ENCODE measurements around the gene CD151.

CD151 gene

GRCh38 chr11:815675-816432 lies 16.9 kb upstream of the CD151 start:
- no peak for DNase-seq (ENCODE audit: low read depth in 2 of 2)

DNA sequence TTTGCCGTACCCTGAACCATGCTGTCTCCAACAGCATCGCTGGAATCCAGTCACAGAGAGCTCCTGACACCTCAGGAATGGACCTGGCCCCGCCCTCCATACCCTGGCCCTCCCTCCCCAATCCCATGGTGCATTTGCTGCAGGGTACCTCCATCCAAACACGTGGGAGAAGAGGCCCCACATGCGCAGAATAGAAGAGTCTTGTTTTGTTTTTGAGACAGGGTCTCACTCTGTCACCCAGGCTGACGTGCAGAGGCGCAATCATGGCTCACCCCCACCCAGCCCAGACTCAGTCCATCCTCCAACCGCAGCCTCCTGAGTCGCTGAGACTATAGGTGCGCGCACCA lies 16.3 kb upstream of the CD151 start:
- no peak for DNase-seq (ENCODE audit: low read depth in 2 of 2)

GRCh38 chr11:818396-819128 lies 14.2 kb upstream of the CD151 start, which contains the start of gene PNPLA2:
TSS of gene PNPLA2 (plus strand) at chr11:818914. CDS start at chr11:819719, 805 bp downstream.
- DNase-seq (ENCODE audit: low read depth in 2 of 2): no peak

GRCh38 chr11:819129-819931 lies 13.4 kb upstream of the CD151 start:
- DNase-seq (ENCODE audit: low read depth in 2 of 2): peak; percentile 82 to 90

- DNase-seq (ENCODE audit: low read depth in 2 of 2): peak; percentile 85 to 92
Observed at GRCh38 chr11:819943-820649, 12.7 kb upstream of the CD151 start.

GRCh38 chr11:820655-821511 lies 11.9 kb upstream of the CD151 start:
- DNase-seq (ENCODE audit: low read depth in 2 of 2): no peak

DNA sequence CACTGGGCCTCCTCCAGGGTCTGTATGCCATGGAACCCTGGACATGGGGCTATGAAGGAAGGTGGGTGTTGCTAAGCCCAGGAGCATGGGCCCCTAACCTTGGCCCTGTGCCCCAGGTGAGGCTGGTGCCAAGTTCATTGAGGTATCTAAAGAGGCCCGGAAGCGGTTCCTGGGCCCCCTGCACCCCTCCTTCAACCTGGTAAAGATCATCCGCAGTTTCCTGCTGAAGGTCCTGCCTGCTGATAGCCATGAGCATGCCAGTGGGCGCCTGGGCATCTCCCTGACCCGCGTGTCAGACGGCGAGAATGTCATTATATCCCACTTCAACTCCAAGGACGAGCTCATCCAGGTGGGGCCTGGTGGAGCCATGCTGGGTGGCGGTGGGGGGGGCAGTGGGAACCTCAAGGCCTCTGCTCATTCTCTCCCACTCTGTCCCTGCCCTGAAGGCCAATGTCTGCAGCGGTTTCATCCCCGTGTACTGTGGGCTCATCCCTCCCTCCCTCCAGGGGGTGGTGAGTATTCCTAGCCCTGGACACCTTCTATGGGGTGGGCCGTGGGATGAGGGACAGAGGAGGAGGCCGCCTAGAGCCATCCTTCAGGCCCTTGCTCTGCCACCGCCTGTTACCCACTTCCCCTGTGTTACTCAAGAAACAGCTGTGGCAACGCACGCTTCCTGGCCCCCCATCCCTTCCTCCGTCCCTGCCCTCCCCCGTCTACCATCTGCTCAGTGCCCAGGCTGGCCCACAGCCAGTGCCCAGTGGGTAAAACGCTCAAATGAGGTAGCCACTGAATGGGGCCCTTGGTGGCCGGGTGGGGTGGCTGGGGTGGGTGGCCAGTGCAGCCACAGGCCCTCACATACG lies 11.0 kb upstream of the CD151 start:
- DNase-seq (ENCODE audit: low read depth in 2 of 2): no peak

DNA sequence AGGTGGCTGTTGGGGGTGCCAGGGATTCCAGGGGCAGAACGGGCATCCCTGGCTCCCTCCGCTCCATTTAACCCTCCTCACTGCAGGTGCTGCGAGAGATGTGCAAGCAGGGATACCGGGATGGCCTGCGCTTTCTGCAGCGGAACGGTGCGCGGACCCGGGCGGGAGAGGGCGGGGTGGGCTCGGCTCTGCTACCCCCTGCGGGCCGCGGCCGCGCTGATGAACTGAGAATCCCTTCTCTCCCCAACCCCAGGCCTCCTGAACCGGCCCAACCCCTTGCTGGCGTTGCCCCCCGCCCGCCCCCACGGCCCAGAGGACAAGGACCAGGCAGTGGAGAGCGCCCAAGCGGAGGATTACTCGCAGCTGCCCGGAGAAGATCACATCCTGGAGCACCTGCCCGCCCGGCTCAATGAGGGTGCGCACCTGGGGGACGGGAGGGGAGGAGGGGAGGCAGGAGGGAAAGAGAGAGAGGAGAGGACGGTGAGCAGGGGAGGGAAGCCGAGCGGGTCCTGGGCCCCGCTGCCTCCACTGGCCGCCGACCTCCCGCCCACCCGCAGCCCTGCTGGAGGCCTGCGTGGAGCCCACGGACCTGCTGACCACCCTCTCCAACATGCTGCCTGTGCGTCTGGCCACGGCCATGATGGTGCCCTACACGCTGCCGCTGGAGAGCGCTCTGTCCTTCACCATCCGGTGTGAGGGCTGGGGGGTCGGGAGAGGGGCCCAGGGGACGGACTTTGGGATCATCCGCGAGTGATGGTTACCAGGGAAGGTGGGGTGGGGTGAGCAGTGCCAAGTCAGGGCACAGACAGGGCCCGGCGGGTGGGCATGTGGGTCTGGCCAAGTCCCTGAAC lies 9.1 kb upstream of the CD151 start:
- DNase-seq (ENCODE audit: low read depth in 2 of 2): no peak

DNA sequence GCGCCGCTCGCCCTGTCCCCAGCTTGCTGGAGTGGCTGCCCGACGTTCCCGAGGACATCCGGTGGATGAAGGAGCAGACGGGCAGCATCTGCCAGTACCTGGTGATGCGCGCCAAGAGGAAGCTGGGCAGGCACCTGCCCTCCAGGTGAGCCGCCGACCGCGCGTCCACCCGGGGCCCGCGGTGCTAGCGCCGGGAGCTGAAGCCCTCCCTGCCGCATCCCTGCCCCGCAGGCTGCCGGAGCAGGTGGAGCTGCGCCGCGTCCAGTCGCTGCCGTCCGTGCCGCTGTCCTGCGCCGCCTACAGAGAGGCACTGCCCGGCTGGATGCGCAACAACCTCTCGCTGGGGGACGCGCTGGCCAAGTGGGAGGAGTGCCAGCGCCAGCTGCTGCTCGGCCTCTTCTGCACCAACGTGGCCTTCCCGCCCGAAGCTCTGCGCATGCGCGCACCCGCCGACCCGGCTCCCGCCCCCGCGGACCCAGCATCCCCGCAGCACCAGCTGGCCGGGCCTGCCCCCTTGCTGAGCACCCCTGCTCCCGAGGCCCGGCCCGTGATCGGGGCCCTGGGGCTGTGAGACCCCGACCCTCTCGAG lies 8.4 kb upstream of the CD151 start:
- no peak for DNase-seq (ENCODE audit: low read depth in 2 of 2)

DNA sequence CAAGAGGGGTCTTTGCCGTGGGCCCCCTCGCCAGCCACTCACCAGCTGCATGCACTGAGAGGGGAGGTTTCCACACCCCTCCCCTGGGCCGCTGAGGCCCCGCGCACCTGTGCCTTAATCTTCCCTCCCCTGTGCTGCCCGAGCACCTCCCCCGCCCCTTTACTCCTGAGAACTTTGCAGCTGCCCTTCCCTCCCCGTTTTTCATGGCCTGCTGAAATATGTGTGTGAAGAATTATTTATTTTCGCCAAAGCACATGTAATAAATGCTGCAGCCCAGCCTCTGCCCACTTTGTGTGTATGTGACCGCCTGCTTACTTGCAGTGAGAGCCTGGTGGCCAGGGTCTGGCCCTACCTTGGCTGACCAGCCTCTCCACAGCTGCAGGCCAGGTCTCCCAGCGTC lies 7.8 kb upstream of the CD151 start:
- no peak for DNase-seq (ENCODE audit: low read depth in 2 of 2)

DNA sequence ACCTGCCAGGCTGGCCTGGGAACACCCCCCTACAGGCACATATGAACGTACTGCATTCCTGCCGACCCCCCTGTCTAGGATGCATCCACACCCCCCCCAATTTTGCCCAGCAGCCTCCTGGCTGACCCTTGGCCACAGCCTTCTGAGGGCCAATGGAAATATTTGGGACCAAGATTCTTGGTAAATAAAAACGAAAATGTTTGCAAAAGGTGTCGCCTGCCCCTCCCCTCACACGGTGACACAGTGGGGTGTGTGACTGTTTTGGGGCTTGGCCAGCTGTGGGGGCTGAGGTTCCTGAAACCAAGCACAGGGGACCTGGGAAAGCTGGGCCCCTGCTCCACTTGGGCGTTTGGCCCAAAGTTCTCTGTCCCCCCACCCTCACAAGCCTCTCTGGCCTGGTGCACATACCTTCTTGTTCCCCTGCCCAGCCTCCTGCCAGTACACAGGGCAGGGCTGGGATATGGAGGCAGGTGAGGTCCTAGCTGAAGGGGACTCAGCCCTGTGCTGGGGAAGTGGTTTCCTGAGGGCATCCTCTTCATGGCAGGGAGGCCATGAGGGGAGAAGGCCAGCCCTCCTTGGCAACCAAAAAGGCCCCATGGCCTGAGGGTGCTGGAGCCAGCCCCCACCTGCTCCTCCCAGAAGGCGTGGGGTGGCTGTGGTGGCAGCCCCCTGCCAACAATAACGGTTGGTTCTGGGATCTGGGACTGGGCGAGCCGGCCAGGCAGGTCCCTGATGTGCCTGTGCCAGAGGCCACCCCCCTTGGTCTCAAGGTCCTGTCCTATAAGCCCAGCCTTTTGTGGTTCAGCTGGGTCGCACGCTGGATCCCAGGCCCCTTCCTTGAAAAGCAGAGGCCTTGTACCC lies 7.2 kb upstream of the CD151 start:
- DNase-seq (ENCODE audit: low read depth in 2 of 2): no peak

DNA sequence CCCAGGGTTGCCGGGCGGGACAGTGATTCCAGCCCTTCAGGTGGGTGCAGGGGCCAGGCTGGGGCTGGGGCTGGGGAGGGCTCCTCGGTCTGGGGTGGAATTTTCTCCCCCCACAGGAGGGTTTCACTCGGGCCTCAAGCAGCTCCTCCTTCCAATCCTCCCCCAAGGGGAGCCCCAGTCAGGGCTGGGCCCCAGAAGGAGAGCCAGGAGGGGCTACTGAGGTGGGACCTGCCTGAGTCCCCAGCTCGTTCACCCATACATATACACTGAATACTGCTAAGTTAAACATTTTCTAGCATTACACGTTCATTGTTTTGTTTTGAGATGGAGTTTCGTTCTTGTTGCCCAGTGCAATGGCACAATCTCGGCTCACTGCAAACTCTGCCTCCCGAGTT lies 6.5 kb upstream of the CD151 start:
- DNase-seq (ENCODE audit: low read depth in 2 of 2): no peak

- no peak for DNase-seq (ENCODE audit: low read depth in 2 of 2)
Observed at GRCh38 chr11:826836-827145, 6.0 kb upstream of the CD151 start.

DNA sequence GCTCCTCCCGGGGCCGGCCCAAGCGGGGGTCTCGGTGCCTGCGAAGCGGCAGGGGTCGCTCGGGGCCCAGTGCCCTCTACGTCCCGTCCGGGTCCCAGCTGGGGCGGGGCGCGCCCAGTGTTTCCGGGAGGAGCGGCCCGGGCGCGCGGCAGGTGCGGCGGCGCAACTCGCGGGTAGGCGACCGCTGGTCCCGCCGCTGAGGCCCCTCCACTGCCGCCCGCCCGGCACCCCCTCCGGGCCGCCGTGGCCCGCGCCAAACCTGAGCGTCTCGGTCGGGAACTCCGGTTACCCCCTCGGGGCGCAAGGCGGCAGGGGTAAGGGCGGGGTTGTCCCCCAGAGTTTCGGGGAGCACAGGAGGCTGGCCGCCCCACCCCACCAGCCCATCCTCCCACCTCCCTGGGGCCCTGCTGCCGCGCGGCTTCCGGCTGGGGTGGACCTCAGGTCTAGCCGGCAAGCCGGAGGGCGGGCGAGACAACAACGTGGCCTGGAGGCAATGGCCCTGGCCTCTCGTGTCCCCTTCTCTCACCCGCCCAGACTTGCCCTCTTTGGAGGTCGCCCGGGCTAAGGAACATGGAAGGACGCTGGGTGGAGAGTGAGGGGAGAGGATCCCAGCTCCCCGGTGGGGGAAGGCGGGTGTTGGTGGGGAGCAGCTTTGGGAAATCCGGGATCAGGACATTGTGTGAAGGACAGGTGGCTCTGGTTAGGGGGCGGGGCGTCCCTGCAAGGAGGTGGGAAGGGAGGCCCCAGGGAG lies 5.4 kb upstream of the CD151 start:
- DNase-seq (ENCODE audit: low read depth in 2 of 2): no peak

- DNase-seq (ENCODE audit: low read depth in 2 of 2): no peak
Observed at GRCh38 chr11:827897-828192, 4.9 kb upstream of the CD151 start, which contains the start of gene CRACR2B. TSS of gene CRACR2B (plus strand) at chr11:827919. CDS start at chr11:828608, 689 bp downstream.

- no peak for DNase-seq (ENCODE audit: low read depth in 2 of 2)
Observed at GRCh38 chr11:828506-829175, 4.1 kb upstream of the CD151 start.
